ENCODE results near the gene SLC8A1. TPM values are rescaled to one million over a fixed set of nuclear protein-coding genes. Genes with fewer than 3 reads are reported as not detected.

The SLC8A1 gene
- total and polyA plus RNA-seq, 7 experiments from 2014 or later, result 0.95 to 22.8 (median 1.5) TPM; not detected in 2

- no peak overlapping the region for H3K4me3 Mint-ChIP-seq
- Histone ChIP-seq H3K27ac (ENCODE audit: low read depth, low read length) (no peak overlapping the region), H3K9me3 (ENCODE audit: control insufficient read depth in 2 of 3, low read length in 3 of 3) (no peaks in the 10 kb centered on the region), H3K36me3 (ENCODE audit: control insufficient read depth in 2 of 3, insufficient read depth in 3 of 3, low read length in 3 of 3) (no peaks in the 10 kb centered on the region), H3K4me3 (ENCODE audit: low read length) (no peak overlapping the region), H3K27me3 (ENCODE audit: control insufficient read depth in 2 of 2, insufficient read depth in 2 of 2, low read length in 2 of 2) (no peaks in the 10 kb centered on the region), H3K4me1 (ENCODE audit: control insufficient read depth in 2 of 2, insufficient read depth in 2 of 2, low read length in 2 of 2) (no peaks in the 10 kb centered on the region)
- peak; percentile 49 for ATAC-seq
- ChIA-PET POLR2A (no interaction called here), CTCF (no interaction called here)
- no peak for DNase-seq
- peaks cover 0 to 18% (median 7%) of the 10 kb centered on the region in 11 donors for H3K9me3 Mint-ChIP-seq
- no peak overlapping the region for H3K27ac Mint-ChIP-seq
- peaks cover 0 to 3% (median 0%) of the 10 kb centered on the region in 7 donors for H3K4me1 Mint-ChIP-seq
- H3K27me3 Mint-ChIP-seq, result peaks cover 0 to 3% (median 0%) of the 10 kb centered on the region in 5 donors
- intact Hi-C loops (cut with micrococcal nuclease), result no loop called here
- peaks cover 0 to 6% (median 0%) of the 10 kb centered on the region in 5 donors for H3K36me3 Mint-ChIP-seq
Measured at GRCh38 chr2:40220177-40220925, 231.5 kb downstream of the SLC8A1 start.

GRCh38 chr2:40219141-40219540 is 232.7 kb downstream of the SLC8A1 start:
- no peaks in the 10 kb centered on the region for H3K36me3 ChIP-seq (ENCODE audit: control insufficient read depth in 2 of 3, insufficient read depth in 3 of 3, low read length in 3 of 3)
- H3K4me1 ChIP-seq (ENCODE audit: control insufficient read depth in 2 of 2, insufficient read depth in 2 of 2, low read length in 2 of 2), result no peaks in the 10 kb centered on the region
- H3K27ac ChIP-seq (ENCODE audit: low read depth, low read length), result no peak overlapping the region
- Mint-ChIP-seq H3K27me3 (peaks cover 0 to 3% (median 0%) of the 10 kb centered on the region in 5 donors), H3K9me3 (peaks cover 0 to 18% (median 7%) of the 10 kb centered on the region in 11 donors), H3K4me3 (no peak overlapping the region), H3K27ac (no peak overlapping the region), H3K36me3 (peaks cover 0 to 6% (median 0%) of the 10 kb centered on the region in 5 donors), H3K4me1 (peaks cover 0 to 3% (median 0%) of the 10 kb centered on the region in 7 donors)
- DNase-seq (no peak), ATAC-seq (no peak)
- no peaks in the 10 kb centered on the region for H3K9me3 ChIP-seq (ENCODE audit: control insufficient read depth in 2 of 3, low read length in 3 of 3)
- no peaks in the 10 kb centered on the region for H3K27me3 ChIP-seq (ENCODE audit: control insufficient read depth in 2 of 2, insufficient read depth in 2 of 2, low read length in 2 of 2)
- ChIA-PET POLR2A (no interaction called here), CTCF (no interaction called here)
- intact Hi-C loops (cut with micrococcal nuclease), result no loop called here
- no peak overlapping the region for H3K4me3 ChIP-seq (ENCODE audit: low read length)

GRCh38 chr2:40218679-40219078 is 233.2 kb downstream of the SLC8A1 start:
- H3K9me3 ChIP-seq (ENCODE audit: control insufficient read depth in 2 of 3, low read length in 3 of 3), result no peaks in the 10 kb centered on the region
- CTCF ChIA-PET, result no interaction called here
- no peak overlapping the region for H3K27ac ChIP-seq (ENCODE audit: low read depth, low read length)
- H3K36me3 ChIP-seq (ENCODE audit: control insufficient read depth in 2 of 3, insufficient read depth in 3 of 3, low read length in 3 of 3), result no peaks in the 10 kb centered on the region
- intact Hi-C loops (cut with micrococcal nuclease), result no loop called here
- no peak overlapping the region for H3K27ac Mint-ChIP-seq
- H3K4me3 Mint-ChIP-seq, result no peak overlapping the region
- peaks cover 0 to 6% (median 0%) of the 10 kb centered on the region in 5 donors for H3K36me3 Mint-ChIP-seq
- no peaks in the 10 kb centered on the region for H3K27me3 ChIP-seq (ENCODE audit: control insufficient read depth in 2 of 2, insufficient read depth in 2 of 2, low read length in 2 of 2)
- POLR2A ChIA-PET, result no interaction called here
- no peak overlapping the region for H3K4me3 ChIP-seq (ENCODE audit: low read length)
- peaks cover 0 to 3% (median 0%) of the 10 kb centered on the region in 5 donors for H3K27me3 Mint-ChIP-seq
- H3K4me1 ChIP-seq (ENCODE audit: control insufficient read depth in 2 of 2, insufficient read depth in 2 of 2, low read length in 2 of 2), result no peaks in the 10 kb centered on the region
- DNase-seq (no peak), ATAC-seq (no peak)
- peaks cover 0 to 18% (median 7%) of the 10 kb centered on the region in 11 donors for H3K9me3 Mint-ChIP-seq
- peaks cover 0 to 3% (median 0%) of the 10 kb centered on the region in 7 donors for H3K4me1 Mint-ChIP-seq

- Mint-ChIP-seq H3K36me3 (peaks cover 0 to 11% (median 0%) of the 10 kb centered on the region in 5 donors), H3K4me3 (no peak overlapping the region), H3K9me3 (peaks cover 0 to 18% (median 5%) of the 10 kb centered on the region in 11 donors), H3K27me3 (no peaks in the 10 kb centered on the region), H3K4me1 (peaks cover 0 to 6% (median 0%) of the 10 kb centered on the region in 7 donors), H3K27ac (no peak overlapping the region)
- Histone ChIP-seq H3K27me3 (ENCODE audit: control insufficient read depth in 2 of 2, insufficient read depth in 2 of 2, low read length in 2 of 2) (no peaks in the 10 kb centered on the region), H3K27ac (ENCODE audit: low read depth, low read length) (no peak overlapping the region), H3K4me3 (ENCODE audit: low read length) (no peak overlapping the region), H3K4me1 (ENCODE audit: control insufficient read depth in 2 of 2, insufficient read depth in 2 of 2, low read length in 2 of 2) (no peaks in the 10 kb centered on the region), H3K9me3 (ENCODE audit: control insufficient read depth in 2 of 3, low read length in 3 of 3) (no peaks in the 10 kb centered on the region), H3K36me3 (ENCODE audit: control insufficient read depth in 2 of 3, insufficient read depth in 3 of 3, low read length in 3 of 3) (no peaks in the 10 kb centered on the region)
- intact Hi-C loops (cut with micrococcal nuclease), result no loop called here
- POLR2A ChIA-PET, result no interaction called here
- DNase-seq (no peak), ATAC-seq (no peak)
- CTCF ChIA-PET, result interaction anchor here (0.5 kb wide), 1 partner anchor 400 kb away, joined by 3 read pairs; no protein-coding TSS in a partner anchor
Measured at GRCh38 chr2:40213619-40214018, 238.3 kb downstream of the SLC8A1 start.

- peaks cover 0 to 18% (median 5%) of the 10 kb centered on the region in 11 donors for H3K9me3 Mint-ChIP-seq
- ChIA-PET POLR2A (no interaction called here), CTCF (interaction anchor here (0.5 kb wide), 1 partner anchor 400 kb away, joined by 3 read pairs; no protein-coding TSS in a partner anchor)
Measured at GRCh38 chr2:40213071-40213470, 238.8 kb downstream of the SLC8A1 start.

GRCh38 chr2:40210968-40211353 is 240.9 kb downstream of the SLC8A1 start:
- Histone ChIP-seq H3K27me3 (ENCODE audit: control insufficient read depth in 2 of 2, insufficient read depth in 2 of 2, low read length in 2 of 2) (no peaks in the 10 kb centered on the region), H3K4me1 (ENCODE audit: control insufficient read depth in 2 of 2, insufficient read depth in 2 of 2, low read length in 2 of 2) (no peaks in the 10 kb centered on the region), H3K27ac (ENCODE audit: low read depth, low read length) (no peak overlapping the region), H3K36me3 (ENCODE audit: control insufficient read depth in 2 of 3, insufficient read depth in 3 of 3, low read length in 3 of 3) (no peaks in the 10 kb centered on the region), H3K4me3 (ENCODE audit: low read length) (no peak overlapping the region), H3K9me3 (ENCODE audit: control insufficient read depth in 2 of 3, low read length in 3 of 3) (no peaks in the 10 kb centered on the region)
- ATAC-seq, result no peak
- Mint-ChIP-seq H3K36me3 (peaks cover 0 to 13% (median 0%) of the 10 kb centered on the region in 5 donors), H3K4me3 (no peak overlapping the region), H3K27me3 (no peaks in the 10 kb centered on the region), H3K9me3 (peaks cover 0 to 8% (median 0%) of the 10 kb centered on the region in 11 donors), H3K4me1 (peaks cover 0 to 6% (median 0%) of the 10 kb centered on the region in 7 donors), H3K27ac (no peak overlapping the region)
- ChIA-PET CTCF (no interaction called here), POLR2A (no interaction called here)
- intact Hi-C loops (cut with micrococcal nuclease), result no loop called here
- DNase-seq, result no peak

More at GRCh38 chr2:40213071-40213470, 238.8 kb downstream of the SLC8A1 start:
- Histone ChIP-seq H3K9me3 (ENCODE audit: control insufficient read depth in 2 of 3, low read length in 3 of 3) (no peaks in the 10 kb centered on the region), H3K27ac (ENCODE audit: low read depth, low read length) (no peak overlapping the region), H3K36me3 (ENCODE audit: control insufficient read depth in 2 of 3, insufficient read depth in 3 of 3, low read length in 3 of 3) (no peaks in the 10 kb centered on the region), H3K4me1 (ENCODE audit: control insufficient read depth in 2 of 2, insufficient read depth in 2 of 2, low read length in 2 of 2) (no peaks in the 10 kb centered on the region), H3K27me3 (ENCODE audit: control insufficient read depth in 2 of 2, insufficient read depth in 2 of 2, low read length in 2 of 2) (no peaks in the 10 kb centered on the region), H3K4me3 (ENCODE audit: low read length) (no peak overlapping the region)
- no peaks in the 10 kb centered on the region for H3K27me3 Mint-ChIP-seq
- no peak overlapping the region for H3K4me3 Mint-ChIP-seq
- no peak for DNase-seq
- intact Hi-C loops (cut with micrococcal nuclease), result no loop called here
- ATAC-seq, result no peak
- peaks cover 0 to 11% (median 0%) of the 10 kb centered on the region in 5 donors for H3K36me3 Mint-ChIP-seq
- H3K4me1 Mint-ChIP-seq, result peaks cover 0 to 6% (median 0%) of the 10 kb centered on the region in 7 donors
- no peak overlapping the region for H3K27ac Mint-ChIP-seq

Measured in naive thymus-derived CD4-positive, alpha-beta T cell (primary cell).